NCI-H2081 treated with DMSO at 0.1 percent for 48 hours (cell line): ENCODE results near the gene RMND5B.
"Not testable (repeated sequence)": the region's sequence is repeated elsewhere in the genome, so short reads cannot be mapped to it uniquely, and the experiment has no call there.

Source experiments
- DNase-seq: peaks from one replicate; lab custom pipeline; 2025; lab: John Stamatoyannopoulos, UW

Gene RMND5B

GRCh38 chr5:178113841-178114324 is 16.9 kb upstream of the RMND5B start:
- no peak for DNase-seq

GRCh38 chr5:178114325-178115135 is 16.3 kb upstream of the RMND5B start:
- no peak for DNase-seq

GRCh38 chr5:178115136-178115813 is 15.5 kb upstream of the RMND5B start:
- DNase-seq, result no peak

- no peak for DNase-seq
These were observed 15.0 kb upstream of the RMND5B start for GRCh38 chr5:178115814-178116142.

GRCh38 chr5:178116143-178116885 is 14.5 kb upstream of the RMND5B start:
- DNase-seq, result no peak

- DNase-seq, result no peak
These were observed 12.7 kb upstream of the RMND5B start for GRCh38 chr5:178117923-178118701.

- DNase-seq, result no peak
These were observed 10.8 kb upstream of the RMND5B start for GRCh38 chr5:178119915-178120606.

GRCh38 chr5:178120607-178121357 is 10.0 kb upstream of the RMND5B start:
- peak; percentile 83 for DNase-seq

- no peak for DNase-seq
These were observed 9.2 kb upstream of the RMND5B start for GRCh38 chr5:178121391-178122276.

- DNase-seq, result no peak
These were observed 8.5 kb upstream of the RMND5B start for GRCh38 chr5:178122346-178122745.

- DNase-seq, result no peak
These were observed 7.5 kb upstream of the RMND5B start for GRCh38 chr5:178123094-178123965.

- DNase-seq, result no peak
These were observed 6.6 kb upstream of the RMND5B start for GRCh38 chr5:178123966-178124925.

- DNase-seq, result no peak
These were observed 5.4 kb upstream of the RMND5B start for GRCh38 chr5:178125253-178125906.

- no peak for DNase-seq
These were observed 4.3 kb upstream of the RMND5B start for GRCh38 chr5:178126556-178126955.

GRCh38 chr5:178127300-178128009 is 3.4 kb upstream of the RMND5B start:
- DNase-seq, result not testable (repeated sequence)

GRCh38 chr5:178129296-178129695 is 1.5 kb upstream of the RMND5B start:
- DNase-seq, result no peak
